OCI-LY3 (cell line): Measurements from ENCODE around the gene RHBDF2.

Source experiments
- H2AFZ ChIP-seq: fragments of 200-600, 300-600 bp; shearing (Covaris generic); 2 replicates; pipeline ENCODE4 v1.6.0; 2014; ENCODE audit warnings: antibody characterized with exemption, low read depth, low read length
- H3K27ac ChIP-seq: fragments of 200-600, 300-600 bp; sonication (generic); 2 replicates; pipeline ENCODE4 v1.5.1; 2014; ENCODE audit warnings: mild to moderate bottlenecking, low read length, moderate library complexity, mixed read lengths
- H3K27me3 ChIP-seq: fragments of 200-600, 300-600 bp; sonication (generic); 2 replicates; pipeline ENCODE4 v1.6.1; 2014; ENCODE audit warnings: low read depth, low read length, mixed read lengths
- H3K36me3 ChIP-seq: fragments of 200-600, 300-600 bp; sonication (generic); replicated peaks from 2 replicates; pipeline ENCODE3; 2014; ENCODE audit warnings: low read depth, low read length, mixed read lengths
- H3K4me1 ChIP-seq: fragments of 300-600, 200-600 bp; sonication (generic); 2 replicates; pipeline ENCODE4 v1.6.1; 2014; ENCODE audit warnings: low read length, mixed read lengths
- H3K4me2 ChIP-seq: fragments of 200-600, 300-600 bp; sonication (generic); 2 replicates; pipeline ENCODE4 v1.6.1; 2014; ENCODE audit warnings: low read length, mixed read lengths
- H3K4me3 ChIP-seq: fragments of 300-600, 200-600 bp; sonication (generic); 2 replicates; pipeline ENCODE4 v1.5.1; 2014; ENCODE audit warnings: antibody characterized with exemption, mild to moderate bottlenecking, low read length, moderate library complexity
- H3K79me2 ChIP-seq: fragments of 300-600, 200-600 bp; shearing (Covaris generic); 2 replicates; pipeline ENCODE4 v1.6.1; 2014; ENCODE audit warnings: mild to moderate bottlenecking, low read length, mixed read lengths
- H3K9ac ChIP-seq: fragments of 300-600, 200-600 bp; shearing (Covaris generic); 2 replicates; pipeline ENCODE4 v1.6.0; 2014; ENCODE audit warnings: mild to moderate bottlenecking, low read length, moderate library complexity
- H3K9me3 ChIP-seq: fragments of 200-600, 300-600 bp; shearing (Covaris generic); 2 replicates; pipeline ENCODE4 v1.6.1; 2014; ENCODE audit warnings: low read length, mixed read lengths; ENCODE audit not compliant: insufficient read depth
- H4K20me1 ChIP-seq: fragments of 200-600, 300-600 bp; sonication (generic); 2 replicates; pipeline ENCODE4 v1.6.1; 2016; ENCODE audit warnings: low read length, mixed read lengths; ENCODE audit not compliant: insufficient read depth
- CTCF ChIP-seq: fragments of 200-600, 300-600 bp; sonication (generic); IDR thresholded peaks from 2 replicates; pipeline ENCODE4 v1.5.1; 2014; ENCODE audit warnings: antibody characterized with exemption, low read length, low read depth
- EZH2phosphoT487 ChIP-seq: fragments of 200-600 bp; shearing (Covaris generic); IDR thresholded peaks from 2 replicates; pipeline ENCODE4 v1.6.1; 2018; ENCODE audit warnings: antibody characterized with exemption, mixed run types, low read depth

Gene RHBDF2

GRCh38 chr17:76446449-76447231, 54.6 kb downstream of the RHBDF2 start:
- no peak overlapping the region for H3K9ac ChIP-seq

DNA sequence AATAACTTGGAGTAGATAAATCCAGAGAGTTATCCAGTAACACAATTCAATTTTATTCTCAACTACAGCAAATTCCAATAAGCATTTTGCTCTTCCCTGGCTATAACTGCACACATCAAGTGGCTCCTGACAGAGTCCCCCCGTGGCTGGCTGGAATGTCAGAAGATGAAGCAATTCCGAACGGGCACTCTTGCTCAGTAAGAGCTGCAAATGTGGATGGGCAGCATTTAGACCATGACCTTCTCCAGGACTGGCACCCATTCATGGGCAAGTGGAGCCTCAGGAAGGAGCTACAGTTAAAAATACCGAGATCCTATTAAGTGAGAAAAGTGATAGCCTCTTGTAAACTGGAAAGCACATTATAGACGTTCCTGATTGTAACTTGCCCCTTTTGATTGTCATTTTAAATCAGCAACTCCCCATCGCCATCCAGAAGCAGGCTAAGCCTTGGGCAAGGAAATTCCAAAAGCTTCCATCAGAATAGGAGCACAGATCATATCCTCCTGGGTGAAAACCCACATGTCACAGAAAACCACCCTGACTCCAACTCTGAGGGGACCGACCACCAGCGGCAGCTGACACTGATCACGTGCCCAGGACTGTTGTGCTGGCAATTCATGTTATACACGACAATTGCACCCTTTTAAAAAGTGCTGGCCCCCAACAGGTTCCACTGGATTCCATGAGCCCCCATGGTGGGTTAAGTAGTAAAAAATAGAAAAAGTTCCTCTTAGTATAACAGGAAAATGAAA, 55.4 kb downstream of the RHBDF2 start:
- Histone ChIP-seq H2AFZ (no peak overlapping the region), H3K9me3 (no peaks in the 10 kb centered on the region), H3K4me1 (peaks cover 25% of the 10 kb centered on the region), H3K36me3 (peaks cover 1% of the 10 kb centered on the region), H4K20me1 (peaks cover 86% of the 10 kb centered on the region), H3K4me3 (no peak overlapping the region), H3K79me2 (peaks cover 100% of the 10 kb centered on the region), H3K9ac (no peak overlapping the region), H3K4me2 (no peak overlapping the region), H3K27me3 (no peaks in the 10 kb centered on the region), H3K27ac (no peak overlapping the region)
- TF ChIP-seq CTCF = no peak
- no peak for TF ChIP-seq EZH2phosphoT487

More at GRCh38 chr17:76446449-76447231, 54.6 kb downstream of the RHBDF2 start:
- Histone ChIP-seq H3K4me3 (no peak overlapping the region), H3K4me1 (peaks cover 31% of the 10 kb centered on the region), H2AFZ (no peak overlapping the region), H3K79me2 (peaks cover 100% of the 10 kb centered on the region), H4K20me1 (peaks cover 87% of the 10 kb centered on the region), H3K27ac (no peak overlapping the region), H3K36me3 (peaks cover 5% of the 10 kb centered on the region), H3K9me3 (no peaks in the 10 kb centered on the region), H3K4me2 (no peak overlapping the region), H3K27me3 (no peaks in the 10 kb centered on the region)
- TF ChIP-seq CTCF (no peak), EZH2phosphoT487 (no peak)

DNA sequence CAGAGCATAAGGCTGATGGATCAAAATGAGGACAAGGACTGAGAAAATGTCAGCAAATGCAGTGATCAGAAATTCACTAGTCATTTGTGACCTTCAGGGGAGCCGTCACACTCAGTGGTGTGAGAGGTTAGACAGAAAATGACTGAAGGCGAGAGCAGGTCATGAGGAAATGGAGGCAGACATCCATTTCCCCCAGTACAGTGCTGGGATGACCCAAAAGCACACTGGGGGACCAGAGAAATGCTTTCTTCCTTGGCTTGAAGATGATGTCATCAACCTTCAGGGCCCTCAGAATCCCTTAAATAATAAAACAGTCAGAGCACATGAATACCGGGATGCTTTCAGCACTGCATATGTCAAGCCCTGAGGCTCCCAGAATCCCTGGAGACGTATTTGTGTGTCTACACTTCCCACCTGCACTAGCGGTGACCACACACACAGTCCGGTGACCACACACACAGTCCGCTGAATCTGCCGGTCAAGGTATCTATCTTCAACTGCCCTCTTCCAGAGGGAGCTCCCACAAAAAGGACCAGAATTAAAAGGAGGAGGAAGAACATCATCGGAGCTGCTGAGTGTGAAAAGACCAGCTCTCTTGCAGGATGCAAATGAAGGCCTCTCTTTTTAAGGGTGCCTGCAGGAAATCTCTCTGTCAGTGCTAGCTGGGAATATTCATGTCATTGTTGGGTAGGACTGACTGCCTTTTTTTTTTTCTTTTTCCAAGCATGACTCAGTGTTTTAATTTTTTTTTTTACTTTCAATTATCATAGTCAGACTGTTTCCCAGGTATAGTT, 56.5 kb downstream of the RHBDF2 start:
- Histone ChIP-seq H4K20me1 (peaks cover 83% of the 10 kb centered on the region), H3K27me3 (no peaks in the 10 kb centered on the region), H3K9ac (no peak overlapping the region), H3K4me1 (peaks cover 25% of the 10 kb centered on the region), H3K27ac (no peak overlapping the region), H2AFZ (no peak overlapping the region), H3K4me3 (no peak overlapping the region), H3K9me3 (no peaks in the 10 kb centered on the region), H3K36me3 (no peaks in the 10 kb centered on the region), H3K4me2 (no peak overlapping the region), H3K79me2 (peaks cover 98% of the 10 kb centered on the region)
- TF ChIP-seq CTCF = no peak
- TF ChIP-seq EZH2phosphoT487 = no peak
